Liver (tissue), 9 donors: ENCODE data around the gene MAP3K21. TPM values are rescaled to one million over a fixed set of nuclear protein-coding genes. Genes with fewer than 3 reads are reported as not detected.

Source experiments
- DNase-seq: peaks from one replicate; pipeline ENCODE4 v3.0.0-alpha.2; 2017; ENCODE audit warnings: low spot score
- H3K27ac ChIP-seq, 2 donors: one replicate each; pipeline ENCODE4 v1.7.0; 2013; ENCODE audit warnings: inconsistent platforms in 2 of 2, low read length in 2 of 2, control low read depth in 1 of 2, low read depth in 1 of 2, mild to moderate bottlenecking in 1 of 2
- H3K27me3 ChIP-seq, 4 donors: one replicate each; pipeline versions ENCODE4 v1.6.1 to v1.7.0; 2013; ENCODE audit warnings: low read length in 3 of 4, inconsistent platforms in 1 of 4, mild to moderate bottlenecking in 1 of 4, moderate library complexity in 1 of 4; ENCODE audit not compliant: control insufficient read depth in 4 of 4, insufficient read depth in 4 of 4
- H3K36me3 ChIP-seq, 4 donors: one replicate each; pipeline versions ENCODE4 v1.6.1 to v1.7.0; 2013; ENCODE audit warnings: low read length in 3 of 4, mild to moderate bottlenecking in 3 of 4, low read depth in 1 of 4, moderate library complexity in 1 of 4; ENCODE audit not compliant: control insufficient read depth in 4 of 4, insufficient read depth in 3 of 4
- H3K4me1 ChIP-seq, 4 donors: one replicate each; pipeline versions ENCODE4 v1.6.1 to v1.7.0; 2013; ENCODE audit warnings: low read length in 3 of 4, mild to moderate bottlenecking in 3 of 4, moderate library complexity in 1 of 4; ENCODE audit not compliant: control insufficient read depth in 4 of 4, insufficient read depth in 4 of 4
- H3K4me3 ChIP-seq, 3 donors: one replicate each; pipeline versions ENCODE4 v1.6.1 to v1.7.0; 2013; ENCODE audit warnings: low read length in 3 of 3, control low read depth in 1 of 3, low read depth in 1 of 3, mild to moderate bottlenecking in 1 of 3
- H3K9ac ChIP-seq, 2 donors: one replicate each; pipeline ENCODE4 v1.7.0; 2013; ENCODE audit warnings: low read length in 2 of 2, mild to moderate bottlenecking in 2 of 2, moderate library complexity in 2 of 2, control low read depth in 1 of 2, low read depth in 1 of 2
- H3K9me3 ChIP-seq, 4 donors: one replicate each; pipeline versions ENCODE4 v1.6.1 to v1.7.0; 2013; ENCODE audit warnings: low read length in 3 of 4; ENCODE audit not compliant: control insufficient read depth in 4 of 4
- ATF3 ChIP-seq: IDR thresholded peaks from 2 replicates; pipeline ENCODE4 v1.6.1; 2016; ENCODE audit warnings: antibody characterized with exemption
- CTCF ChIP-seq: fragments of 150-350 bp; IDR thresholded peaks from 2 replicates; pipeline ENCODE4 v1.5.1; 2017; ENCODE audit warnings: improper control_type of control experiment, low read depth, low read length; ENCODE audit not compliant: missing input control
- FOXA1 ChIP-seq: IDR thresholded peaks from 2 replicates; pipeline ENCODE4 v1.6.1; 2016; ENCODE audit warnings: antibody characterized with exemption
- FOXA2 ChIP-seq: IDR thresholded peaks from 2 replicates; pipeline ENCODE4 v1.6.1; 2016; ENCODE audit warnings: antibody characterized with exemption
- GABPA ChIP-seq, 2 donors: IDR thresholded peaks in 1 of 2; conservative IDR thresholded peaks in 1 of 2; 2 replicates each; pipeline ENCODE4 v1.6.1; 2016; ENCODE audit warnings: antibody characterized with exemption in 2 of 2, mild to moderate bottlenecking in 1 of 2, moderate library complexity in 1 of 2
- HNF4A ChIP-seq, 2 donors: conservative IDR thresholded peaks; 2 replicates each; pipeline ENCODE4 v1.6.1; 2016; ENCODE audit warnings: antibody characterized with exemption in 2 of 2, mild to moderate bottlenecking in 2 of 2
- HNF4G ChIP-seq: IDR thresholded peaks from 2 replicates; pipeline ENCODE4 v1.6.1; 2016; ENCODE audit warnings: antibody characterized with exemption
- JUND ChIP-seq, 2 donors: IDR thresholded peaks; 2 replicates each; pipeline ENCODE4 v1.6.1; 2016; ENCODE audit warnings: antibody characterized with exemption in 2 of 2
- MAX ChIP-seq: IDR thresholded peaks from 2 replicates; pipeline ENCODE4 v1.6.1; 2016; ENCODE audit warnings: antibody characterized with exemption
- NR2F2 ChIP-seq: IDR thresholded peaks from 2 replicates; pipeline ENCODE4 v1.6.1; 2016; ENCODE audit warnings: antibody characterized with exemption
- REST ChIP-seq: IDR thresholded peaks from 2 replicates; pipeline ENCODE4 v1.6.1; 2016; ENCODE audit warnings: antibody characterized with exemption, mild to moderate bottlenecking
- RXRA ChIP-seq, 2 donors: IDR thresholded peaks; 2 replicates each; pipeline ENCODE4 v1.6.1; 2017 to 2018; ENCODE audit warnings: antibody characterized with exemption in 2 of 2, mild to moderate bottlenecking in 1 of 2
- SP1 ChIP-seq: IDR thresholded peaks from 2 replicates; pipeline ENCODE4 v1.6.1; 2018; ENCODE audit warnings: antibody characterized with exemption, mild to moderate bottlenecking
- TAF1 ChIP-seq: conservative IDR thresholded peaks from 2 replicates; pipeline ENCODE4 v1.6.1; 2016; ENCODE audit warnings: antibody characterized with exemption, mild to moderate bottlenecking
- YY1 ChIP-seq: IDR thresholded peaks from 2 replicates; pipeline ENCODE4 v1.6.1; 2016; ENCODE audit warnings: antibody characterized with exemption, mild to moderate bottlenecking
- ZBTB33 ChIP-seq: IDR thresholded peaks from 2 replicates; pipeline ENCODE4 v1.6.1; 2016; ENCODE audit warnings: antibody characterized with exemption
- WGBS: extraction: QIAGEN DNeasy Blood & Tissue Kit; methylation state at CpG from one replicate; pipeline ENCODE4 v1.1.7; 2013; 5-methylcytosine and 5-hydroxymethylcytosine counted together
- polyA plus RNA-seq, 2 donors: library from polyadenylated mRNA; stranded (reverse) in 1 of 2; unstranded in 1 of 2; fragments of 200-250 nt in 1 of 2; fragments of >200 nt in 1 of 2; fragmentation: Nextera tagmentation in 1 of 2; extraction: Ambion mirVana in 1 of 2; gene quantifications; one replicate each; pipeline versions ENCODE4 v1.2.1 to v1.2.3, GENCODE V29; 2013 to 2015
- total RNA-seq, 2 donors: library from RNA; depleted of rRNA; stranded (reverse); fragments of >200 nt; gene quantifications; one replicate each; pipeline ENCODE4 v1.2.3, GENCODE V29; 2014
- donor health status: healthy.
- donor health status: healthy.
- donor health status: healthy.
- donor health status: healthy.
- donor health status: healthy.

Gene MAP3K21
- total and polyA plus RNA-seq, 4 donors = 0.51 to 7.3 (median 1.6) TPM

- H3K36me3 ChIP-seq = no peaks in the 10 kb centered on the region
- H3K27ac ChIP-seq = no peak overlapping the region
- no peaks in the 10 kb centered on the region for H3K4me1 ChIP-seq
- no peaks in the 10 kb centered on the region for H3K9me3 ChIP-seq
- no peak for TF ChIP-seq NR2F2
- no peak for TF ChIP-seq SP1
- TF ChIP-seq ATF3 = no peak
- no peak for TF ChIP-seq CTCF
- TF ChIP-seq JUND (IDR thresholded peaks at IDR 0.05) = no peak
- TF ChIP-seq ZBTB33 = no peak
- no peak for TF ChIP-seq RXRA (IDR thresholded peaks at IDR 0.05)
- no peak for TF ChIP-seq TAF1
- no peak for TF ChIP-seq GABPA (IDR thresholded peaks at IDR 0.05 in 1 of 2, conservative IDR thresholded peaks at IDR 0.05 in 1 of 2)
- no peak for TF ChIP-seq HNF4A (conservative IDR thresholded peaks at IDR 0.05)
- TF ChIP-seq HNF4G = no peak
- no peak for TF ChIP-seq FOXA2
- TF ChIP-seq REST = no peak
- TF ChIP-seq FOXA1 = no peak
- TF ChIP-seq YY1 = no peak
- TF ChIP-seq MAX = no peak
- no peak for DNase-seq
- no peak overlapping the region for H3K9ac ChIP-seq
- H3K4me3 ChIP-seq = no peak overlapping the region
- peaks cover 0 to under 1% (median 0%) of the 10 kb centered on the region in 4 donors for H3K27me3 ChIP-seq
- 70% methylated on average over 4 of the region's 4 CpGs for WGBS
These were observed 37.8 kb upstream of the MAP3K21 start for GRCh38 chr1:233289676-233290075.
